IMR-90 (cell line): ENCODE data around the gene TIPIN. TPM values are rescaled to one million over a fixed set of nuclear protein-coding genes. Genes with fewer than 3 reads are reported as not detected.

ENCODE experiments used
- ATAC-seq: fragments of 200-7000 bp; cut with Tn5 transposase; 2 replicates; pipeline ENCODE4 v1.9.1; 2020; ENCODE audit warnings: low read depth, mild to moderate bottlenecking, moderate library complexity
- BruUV-seq: library from RNA; stranded (reverse); fragments of 400-500 nt; replicated peaks from 2 replicates; lab custom pipeline; 2021; lab: Mats Ljungman, UMichigan
- CTCF ChIA-PET: fragments of 300-600 bp; formaldehyde crosslinking; extraction: SDS; loops from one replicate; lab custom pipeline; 2021; ENCODE audit warnings: antibody characterized with exemption; lab: Yijun Ruan, JAX
- POLR2A ChIA-PET: fragments of 300-600 bp; sonication (Branson Sonifier 250); formaldehyde crosslinking; loops from one replicate; lab custom pipeline; 2022; ENCODE audit warnings: antibody characterized with exemption; ENCODE audit not compliant: unreplicated experiment; lab: Charles Lee
- DNase-seq: peaks from one replicate; pipeline ENCODE4 v3.0.0; 2013
- H2AFZ ChIP-seq: replicated peaks from 2 replicates; pipeline ENCODE3; 2013; ENCODE audit warnings: low read length, mild to moderate bottlenecking; ENCODE audit not compliant: poor library complexity
- H2AK5ac ChIP-seq: 2 replicates; pipeline ENCODE4 v1.6.1; 2013; ENCODE audit warnings: low read depth, low read length, inconsistent platforms
- H2AK9ac ChIP-seq: replicated peaks from 2 replicates; pipeline ENCODE3; 2013; ENCODE audit warnings: mild to moderate bottlenecking, low read depth, low read length, moderate library complexity; ENCODE audit not compliant: poor library complexity
- H2BK120ac ChIP-seq: 2 replicates; pipeline ENCODE4 v1.6.1; 2013; ENCODE audit warnings: low read depth, low read length, inconsistent platforms
- H2BK15ac ChIP-seq: 3 replicates; pipeline ENCODE4 v1.6.1; 2013; ENCODE audit warnings: low read depth, low read length, inconsistent platforms
- H2BK20ac ChIP-seq: 2 replicates; pipeline ENCODE4 v1.6.1; 2013; ENCODE audit warnings: low read depth, mild to moderate bottlenecking, inconsistent platforms, low read length, moderate library complexity
- H2BK5ac ChIP-seq: 2 replicates; pipeline ENCODE4 v1.6.1; 2013; ENCODE audit warnings: mild to moderate bottlenecking, low read depth, low read length, inconsistent platforms; ENCODE audit not compliant: poor library complexity, severe bottlenecking
- H3K14ac ChIP-seq: replicated peaks from 2 replicates; pipeline ENCODE4 v1.6.1; 2013; ENCODE audit warnings: low read depth, low read length, inconsistent platforms
- H3K18ac ChIP-seq: 2 replicates; pipeline ENCODE4 v1.6.1; 2013; ENCODE audit warnings: low read depth, low read length, control low read depth
- H3K23ac ChIP-seq: 2 replicates; pipeline ENCODE4 v1.6.1; 2013; ENCODE audit warnings: low read depth, low read length, inconsistent platforms
- H3K27ac ChIP-seq: 2 replicates; pipeline ENCODE4 v1.5.1; 2013; ENCODE audit warnings: mild to moderate bottlenecking, control low read depth, low read length; ENCODE audit not compliant: insufficient read depth
- H3K27me3 ChIP-seq: 2 replicates; pipeline ENCODE4 v1.6.1; 2013; ENCODE audit warnings: low read length; ENCODE audit not compliant: control insufficient read depth, insufficient read depth
- H3K36me3 ChIP-seq: 2 replicates; pipeline ENCODE4 v1.6.1; 2013; ENCODE audit warnings: low read length, mixed read lengths; ENCODE audit not compliant: control insufficient read depth, insufficient read depth
- H3K4ac ChIP-seq: 2 replicates; pipeline ENCODE4 v1.6.1; 2013; ENCODE audit warnings: low read depth, low read length, inconsistent platforms
- H3K4me1 ChIP-seq: 2 replicates; pipeline ENCODE4 v1.6.1; 2013; ENCODE audit warnings: low read length, mixed read lengths; ENCODE audit not compliant: control insufficient read depth, insufficient read depth
- H3K4me2 ChIP-seq: 2 replicates; pipeline ENCODE4 v1.6.1; 2013; ENCODE audit warnings: low read depth, mild to moderate bottlenecking, control low read depth, low read length, moderate library complexity
- H3K4me3 ChIP-seq: 2 replicates; pipeline ENCODE4 v1.5.1; 2013; ENCODE audit warnings: low read depth, mild to moderate bottlenecking, control low read depth, low read length, moderate library complexity; ENCODE audit not compliant: insufficient read depth
- H3K56ac ChIP-seq: 2 replicates; pipeline ENCODE4 v1.6.1; 2013; ENCODE audit warnings: low read length, inconsistent platforms; ENCODE audit not compliant: insufficient read depth; ENCODE audit errors: extremely low read depth
- H3K79me1 ChIP-seq, 2 experiments: 2 replicates each; pipeline ENCODE4 v1.6.1; 2013; ENCODE audit warnings: low read length in 2 of 2, inconsistent platforms in 1 of 2, low read depth in 1 of 2
- H3K9ac ChIP-seq: 2 replicates; pipeline ENCODE4 v1.6.1; 2013; ENCODE audit warnings: low read depth, low read length, control low read depth
- H3K9me1 ChIP-seq: 2 replicates; pipeline ENCODE4 v1.6.1; 2013; ENCODE audit warnings: low read length, inconsistent platforms; ENCODE audit not compliant: insufficient read depth
- H3K9me3 ChIP-seq: 2 replicates; pipeline ENCODE4 v1.6.1; 2013; ENCODE audit warnings: low read length; ENCODE audit not compliant: control insufficient read depth, insufficient read depth
- H4K20me1 ChIP-seq: 2 replicates; pipeline ENCODE4 v1.6.1; 2013; ENCODE audit warnings: low read length, inconsistent platforms; ENCODE audit not compliant: insufficient read depth
- H4K5ac ChIP-seq: 2 replicates; pipeline ENCODE4 v1.6.1; 2013; ENCODE audit warnings: mild to moderate bottlenecking, low read depth, low read length, control low read depth
- H4K8ac ChIP-seq, 2 experiments: 2 replicates each; pipeline ENCODE4 v1.6.1; 2013; ENCODE audit warnings: low read depth in 2 of 2, low read length in 2 of 2, control low read depth in 1 of 2, inconsistent platforms in 1 of 2
- H4K91ac ChIP-seq: 2 replicates; pipeline ENCODE4 v1.6.1; 2013; ENCODE audit warnings: low read depth, low read length, inconsistent platforms; ENCODE audit not compliant: insufficient read depth
- BHLHE40 ChIP-seq: fragments of 150-350 bp; IDR thresholded peaks from 2 replicates; pipeline ENCODE4 v1.6.1; 2016; ENCODE audit warnings: mild to moderate bottlenecking, low read depth, low read length
- CHD1 ChIP-seq: IDR thresholded peaks from 2 replicates; pipeline ENCODE4 v1.6.1; 2012; ENCODE audit warnings: low read depth, low read length, improper control_type of control experiment
- MAFK ChIP-seq: IDR thresholded peaks from 2 replicates; pipeline ENCODE4 v1.6.1; 2012; ENCODE audit warnings: low read depth, low read length, improper control_type of control experiment
- MAZ ChIP-seq: IDR thresholded peaks from 2 replicates; pipeline ENCODE4 v1.6.1; 2012; ENCODE audit warnings: low read depth, mild to moderate bottlenecking, low read length, improper control_type of control experiment, moderate library complexity, borderline replicate concordance
- MXI1 ChIP-seq: IDR thresholded peaks from 2 replicates; pipeline ENCODE4 v1.6.1; 2012; ENCODE audit warnings: low read depth, mild to moderate bottlenecking, low read length, moderate library complexity, borderline replicate concordance
- NFE2L2 ChIP-seq: fragments of 150-350 bp; IDR thresholded peaks from 2 replicates; pipeline ENCODE4 v1.6.1; 2016; ENCODE audit warnings: low read depth, mild to moderate bottlenecking, low read length
- RCOR1 ChIP-seq: IDR thresholded peaks from 2 replicates; pipeline ENCODE4 v1.6.1; 2012; ENCODE audit warnings: mild to moderate bottlenecking, low read length, improper control_type of control experiment; ENCODE audit not compliant: insufficient replicate concordance
- RFX5 ChIP-seq: IDR thresholded peaks from 2 replicates; pipeline ENCODE4 v1.8.0; 2012; ENCODE audit warnings: low read depth, mild to moderate bottlenecking, low read length, moderate library complexity
- SMC3 ChIP-seq: fragments of 150-350 bp; IDR thresholded peaks from 2 replicates; pipeline ENCODE4 v1.6.1; 2016; ENCODE audit warnings: low read depth, mild to moderate bottlenecking, antibody characterized with exemption, low read length, moderate library complexity
- WGBS, 2 experiments: methylation state at CpG; one replicate each; pipeline versions ENCODE4 v1.1.5 to v1.1.7; 2013; ENCODE audit warnings: missing lambda C conversion rate in 2 of 2; ENCODE audit not compliant: insufficient read length in 1 of 2; ENCODE audit errors: extremely low coverage in 2 of 2; 5-methylcytosine and 5-hydroxymethylcytosine counted together
- dilution Hi-C: fragments of 300-500 bp; cut with HindIII; formaldehyde crosslinking; loops from one replicate; pipeline ENCODE4 v1.14.3; 2018; ENCODE audit warnings: low sequenced_read_pairs; ENCODE audit not compliant: unreplicated experiment
- in situ Hi-C: fragments of 300-500 bp; cut with MboI; formaldehyde crosslinking; loops from 3 replicates; pipeline ENCODE4 v1.14.3; 2019; ENCODE audit warnings: low sequenced_read_pairs, inconsistent platforms, mixed read lengths
- intact Hi-C: fragments of 100-400 bp; cut with micrococcal nuclease; formaldehyde crosslinking; loops from 2 replicates; pipeline ENCODE4 v1.10.0; 2022
- polyA plus RNA-seq, 3 experiments: library from polyadenylated mRNA; depleted of rRNA; stranded (reverse); fragments of >200 nt; gene quantifications; 2 replicates each; pipeline ENCODE4 v1.2.3, GENCODE V29; 2012; ENCODE audit warnings: low replicate concordance in 1 of 3
- total RNA-seq: library from RNA; depleted of rRNA; stranded (reverse); fragments of >200 nt; gene quantifications from 2 replicates; pipeline ENCODE4 v1.2.3, GENCODE V29; 2012
- TF ChIP-seq, protein P1 (sequence below): fragments of 150-350 bp; IDR thresholded peaks from 2 replicates; pipeline ENCODE4 v1.6.1; 2016; ENCODE audit warnings: low read depth, mild to moderate bottlenecking, low read length, moderate library complexity, borderline replicate concordance
- TF ChIP-seq, protein P2 (sequence below): fragments of 150-350 bp; IDR thresholded peaks from 2 replicates; pipeline ENCODE4 v1.6.1; 2017; ENCODE audit warnings: mild to moderate bottlenecking, antibody characterized with exemption, low read length, low read depth

Gene TIPIN
- total and polyA plus RNA-seq, 2 of the 4 experiments (the other 2 are of a cell fraction): 6.3 to 7.3 TPM

DNA sequence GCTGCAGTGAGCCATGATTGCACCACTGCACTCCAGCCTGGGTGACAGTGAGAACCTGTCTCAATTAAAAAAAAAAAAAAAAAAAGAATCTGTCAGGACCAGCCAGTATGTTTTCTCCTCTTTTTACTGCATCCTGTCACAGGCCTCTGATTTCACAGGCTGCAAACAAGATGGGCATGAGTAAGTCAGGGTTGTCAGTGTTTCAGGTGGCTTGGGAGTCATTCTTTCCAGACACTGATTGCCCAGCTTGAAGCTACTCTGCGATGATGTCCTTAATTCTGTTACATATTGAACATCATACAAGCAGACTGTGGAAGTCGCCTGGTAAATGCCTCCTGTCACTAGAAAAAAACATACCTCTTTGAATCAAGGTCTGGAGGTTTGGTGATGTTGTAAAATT is 44.3 kb downstream of the TIPIN start:
- Histone ChIP-seq H3K36me3 (peaks cover 17% of the 10 kb centered on the region), H3K9me3 (no peaks in the 10 kb centered on the region), H2BK5ac (no peak overlapping the region), H2BK120ac (no peak overlapping the region), H3K79me1 (no peaks in the 10 kb centered on the region), H3K18ac (no peak overlapping the region), H3K4me2 (no peak overlapping the region), H3K23ac (no peak overlapping the region), H3K14ac (no peak overlapping the region), H3K56ac (no peak overlapping the region), H4K91ac (no peak overlapping the region), H3K4ac (no peak overlapping the region), H3K4me3 (no peak overlapping the region), H2BK15ac (no peak overlapping the region), H3K9ac (no peak overlapping the region), H3K27ac (no peak overlapping the region), H2AFZ (no peak overlapping the region), H4K20me1 (no peaks in the 10 kb centered on the region), H2AK9ac (no peak overlapping the region), H3K27me3 (no peaks in the 10 kb centered on the region), H4K5ac (no peak overlapping the region), H4K8ac (no peak overlapping the region), H2AK5ac (no peak overlapping the region), H2BK20ac (no peak overlapping the region), H3K4me1 (no peaks in the 10 kb centered on the region), H3K9me1 (no peaks in the 10 kb centered on the region)
- BruUV-seq: no TSS peak
- dilution Hi-C loops: loop anchor here (25.0 kb wide), 1 partner anchor 100 kb away; no protein-coding TSS in a partner anchor
- DNase-seq (no peak), ATAC-seq (no peak)
- ChIA-PET CTCF (no interaction called here), POLR2A (no interaction called here)
- in situ Hi-C loops: no loop called here
- WGBS, 2 experiments: no CpG with 5 or more reads among the region's 2 CpGs
- intact Hi-C loops: no loop called here
- no peak for TF ChIP-seq RCOR1
- TF ChIP-seq NFE2L2: no peak
- TF ChIP-seq BHLHE40: no peak
- no peak for TF ChIP-seq MAFK
- TF ChIP-seq, protein P1, sequence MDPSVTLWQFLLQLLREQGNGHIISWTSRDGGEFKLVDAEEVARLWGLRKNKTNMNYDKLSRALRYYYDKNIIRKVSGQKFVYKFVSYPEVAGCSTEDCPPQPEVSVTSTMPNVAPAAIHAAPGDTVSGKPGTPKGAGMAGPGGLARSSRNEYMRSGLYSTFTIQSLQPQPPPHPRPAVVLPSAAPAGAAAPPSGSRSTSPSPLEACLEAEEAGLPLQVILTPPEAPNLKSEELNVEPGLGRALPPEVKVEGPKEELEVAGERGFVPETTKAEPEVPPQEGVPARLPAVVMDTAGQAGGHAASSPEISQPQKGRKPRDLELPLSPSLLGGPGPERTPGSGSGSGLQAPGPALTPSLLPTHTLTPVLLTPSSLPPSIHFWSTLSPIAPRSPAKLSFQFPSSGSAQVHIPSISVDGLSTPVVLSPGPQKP: no peak
- no peak for TF ChIP-seq MAZ
- TF ChIP-seq MXI1: no peak
- no peak for TF ChIP-seq RFX5
- no peak for TF ChIP-seq SMC3
- no peak for TF ChIP-seq CHD1
- TF ChIP-seq, protein P2, sequence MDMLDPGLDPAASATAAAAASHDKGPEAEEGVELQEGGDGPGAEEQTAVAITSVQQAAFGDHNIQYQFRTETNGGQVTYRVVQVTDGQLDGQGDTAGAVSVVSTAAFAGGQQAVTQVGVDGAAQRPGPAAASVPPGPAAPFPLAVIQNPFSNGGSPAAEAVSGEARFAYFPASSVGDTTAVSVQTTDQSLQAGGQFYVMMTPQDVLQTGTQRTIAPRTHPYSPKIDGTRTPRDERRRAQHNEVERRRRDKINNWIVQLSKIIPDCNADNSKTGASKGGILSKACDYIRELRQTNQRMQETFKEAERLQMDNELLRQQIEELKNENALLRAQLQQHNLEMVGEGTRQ: no peak
